Heart left ventricle (tissue), 16 donors: ENCODE data around the gene RFX3. TPM values are rescaled to one million over a fixed set of nuclear protein-coding genes. Genes with fewer than 3 reads are reported as not detected.

Experiments
- ATAC-seq, 4 donors: fragments of 200-7000 bp; cut with Tn5 transposase; one replicate each; pipeline ENCODE4 v1.9.1; 2020 to 2022; ENCODE audit warnings: moderate library complexity in 4 of 4, mild to moderate bottlenecking in 3 of 4, moderate number of reproducible peaks in 1 of 4
- DNase-seq, 5 donors: peaks; one replicate each; pipeline ENCODE4 v3.0.0-alpha.2; 2020
- H3K27ac ChIP-seq, 12 donors: fragments of 200-600 bp; sonication (generic) in 4 of 12; one replicate each; pipeline versions ENCODE4 v1.5.0 to v1.8.0; 2016 to 2022; ENCODE audit warnings: mild to moderate bottlenecking in 2 of 12
- H3K27me3 ChIP-seq, 9 donors: fragments of 200-600 bp; sonication (generic) in 2 of 9; one replicate each; pipeline versions ENCODE4 v1.5.1 to v1.8.0; 2016 to 2022; ENCODE audit warnings: mild to moderate bottlenecking in 3 of 9
- H3K36me3 ChIP-seq, 9 donors: fragments of 200-600 bp; sonication (generic) in 2 of 9; one replicate each; pipeline versions ENCODE4 v1.5.0 to v1.8.0; 2018 to 2022; ENCODE audit warnings: mild to moderate bottlenecking in 2 of 9
- H3K4me1 ChIP-seq, 12 donors: fragments of 200-600 bp; sonication (generic) in 4 of 12; one replicate each; pipeline versions ENCODE4 v1.5.0 to v1.8.0; 2016 to 2022; ENCODE audit warnings: mild to moderate bottlenecking in 3 of 12
- H3K4me3 ChIP-seq, 12 donors: fragments of 200-600 bp; sonication (generic) in 4 of 12; one replicate each; pipeline versions ENCODE4 v1.5.0 to v1.8.0; 2017 to 2022; ENCODE audit warnings: mild to moderate bottlenecking in 9 of 12, moderate library complexity in 4 of 12
- H3K9me3 ChIP-seq, 12 donors: fragments of 200-600 bp; sonication (generic) in 4 of 12; one replicate each; pipeline versions ENCODE4 v1.5.0 to v1.8.0; 2016 to 2022; ENCODE audit warnings: mild to moderate bottlenecking in 1 of 12
- POLR2A ChIP-seq, 2 donors: fragments of 450-650 bp; IDR thresholded peaks; one replicate each; pipeline ENCODE4 v1.6.1; 2017; ENCODE audit warnings: antibody characterized with exemption in 2 of 2, mild to moderate bottlenecking in 2 of 2, moderate library complexity in 2 of 2
- WGBS, 4 donors: extraction: QIAGEN DNeasy Blood & Tissue Kit in 2 of 4; methylation state at CpG; one replicate each; pipeline versions ENCODE4 v1.1.5 to v1.1.7; 2013 to 2018; 5-methylcytosine and 5-hydroxymethylcytosine counted together
- intact Hi-C, 10 donors: fragments of 100-400 bp; cut with DNase I; formaldehyde crosslinking; loops; one replicate each; pipeline versions ENCODE4 v1.11.1 to v1.14.2; 2022
- polyA plus RNA-seq, 2 donors: library from polyadenylated mRNA; stranded (reverse); fragments of 200-250 nt; gene quantifications; one replicate each; pipeline ENCODE4 v1.2.3, GENCODE V29; 2013
- total RNA-seq, 9 donors: library from RNA; depleted of rRNA in 2 of 9; stranded (reverse); fragments of >200 nt in 2 of 9; fragmentation: NEBNext Ultra II Directional in 3 of 9; extraction: Animal tissue kit (Norgen Biotek cat#: 25700) in 3 of 9; gene quantifications; one replicate each; pipeline versions ENCODE4 v1.1.0 to v1.2.4, GENCODE V29; 2016 to 2023
- TF ChIP-seq, protein P1 (sequence below), 12 donors: fragments of 200-600 bp; sonication (generic) in 4 of 12; IDR thresholded peaks; one replicate each; pipeline versions ENCODE4 v1.5.0 to v1.8.0; 2018 to 2022; ENCODE audit warnings: antibody characterized with exemption in 12 of 12, mild to moderate bottlenecking in 5 of 12
- donor health status: ischemic (EF 13 %, LVEDD 7.1; RV severe dilation, severe dysfunction).
- donor health status: healthy with polysubstance abuse.
- donor health status: DM: no; HTN: yes; CAD: no.
- donor health status: DM: no; HTN: no; CAD: no.
- donor health status: ischemic (EF 25% LVEDD 6.9; RV normal size, moderate dysfunction).
- donor health status: ischemic (EF 25% LVEDD 5.7; RV mildly dilated, moderate dysfunction).
- donor health status: healthy.
- donor health status: DM: yes; HTN: yes; CAD: no.
- donor health status: ischemic (EF 35%, LVEDD 5.7; RV mildly dilated, moderate dysfunction).
- donor health status: nonischemic (EF 11% LVEDD 7.7; RV severe dilation, severe dysfunction).
- donor health status: DM: yes; HTN: yes; CAD: no.
- donor health status: PGD.
- donor health status: ischemic (EF 29% LVEDD 5.4; RV normal size, mild dysfunction).
- donor health status: nonischemic (EF 23%, LVEDD 6.1; RV moderate dilation, normal function).

The RFX3 gene
- total and polyA plus RNA-seq, 11 donors: 0.80 to 8.3 (median 2.9) TPM

DNA sequence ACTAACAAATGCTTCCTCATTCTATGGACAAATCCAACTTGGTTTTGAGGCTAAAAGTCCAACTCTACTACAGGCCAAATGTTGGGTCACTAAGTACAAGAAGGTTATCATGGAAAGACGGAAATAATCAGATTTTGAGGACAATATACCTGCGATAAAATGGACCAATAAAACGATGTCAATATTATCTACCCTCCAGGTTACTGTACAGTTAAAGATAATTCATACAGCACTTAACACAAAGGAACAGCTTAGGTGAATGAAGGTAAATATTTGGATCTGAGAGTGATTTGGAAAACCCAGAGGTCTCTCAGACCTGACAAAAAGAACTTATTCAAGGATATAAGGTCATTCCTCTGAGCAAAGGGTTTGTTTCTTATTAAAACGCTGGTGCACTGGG, 352.4 kb downstream of the RFX3 start:
- no peak overlapping the region for H3K4me3 ChIP-seq
- ATAC-seq: no peak
- no peaks in the 10 kb centered on the region for H3K4me1 ChIP-seq
- no peak for TF ChIP-seq POLR2A (IDR thresholded peaks at IDR 0.05)
- TF ChIP-seq, protein P1, sequence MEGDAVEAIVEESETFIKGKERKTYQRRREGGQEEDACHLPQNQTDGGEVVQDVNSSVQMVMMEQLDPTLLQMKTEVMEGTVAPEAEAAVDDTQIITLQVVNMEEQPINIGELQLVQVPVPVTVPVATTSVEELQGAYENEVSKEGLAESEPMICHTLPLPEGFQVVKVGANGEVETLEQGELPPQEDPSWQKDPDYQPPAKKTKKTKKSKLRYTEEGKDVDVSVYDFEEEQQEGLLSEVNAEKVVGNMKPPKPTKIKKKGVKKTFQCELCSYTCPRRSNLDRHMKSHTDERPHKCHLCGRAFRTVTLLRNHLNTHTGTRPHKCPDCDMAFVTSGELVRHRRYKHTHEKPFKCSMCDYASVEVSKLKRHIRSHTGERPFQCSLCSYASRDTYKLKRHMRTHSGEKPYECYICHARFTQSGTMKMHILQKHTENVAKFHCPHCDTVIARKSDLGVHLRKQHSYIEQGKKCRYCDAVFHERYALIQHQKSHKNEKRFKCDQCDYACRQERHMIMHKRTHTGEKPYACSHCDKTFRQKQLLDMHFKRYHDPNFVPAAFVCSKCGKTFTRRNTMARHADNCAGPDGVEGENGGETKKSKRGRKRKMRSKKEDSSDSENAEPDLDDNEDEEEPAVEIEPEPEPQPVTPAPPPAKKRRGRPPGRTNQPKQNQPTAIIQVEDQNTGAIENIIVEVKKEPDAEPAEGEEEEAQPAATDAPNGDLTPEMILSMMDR (IDR thresholded peaks at IDR 0.05): no peak
- no peak overlapping the region for H3K27ac ChIP-seq
- intact Hi-C loops: no loop called here
- H3K36me3 ChIP-seq: no peaks in the 10 kb centered on the region
- H3K9me3 ChIP-seq: no peaks in the 10 kb centered on the region
- no peak for DNase-seq
- peaks cover 0 to 2% (median 0%) of the 10 kb centered on the region in 9 donors for H3K27me3 ChIP-seq
- 70 to 76% (median 74%) methylated on average over 4 of the region's 4 CpGs for WGBS, 4 donors

DNA sequence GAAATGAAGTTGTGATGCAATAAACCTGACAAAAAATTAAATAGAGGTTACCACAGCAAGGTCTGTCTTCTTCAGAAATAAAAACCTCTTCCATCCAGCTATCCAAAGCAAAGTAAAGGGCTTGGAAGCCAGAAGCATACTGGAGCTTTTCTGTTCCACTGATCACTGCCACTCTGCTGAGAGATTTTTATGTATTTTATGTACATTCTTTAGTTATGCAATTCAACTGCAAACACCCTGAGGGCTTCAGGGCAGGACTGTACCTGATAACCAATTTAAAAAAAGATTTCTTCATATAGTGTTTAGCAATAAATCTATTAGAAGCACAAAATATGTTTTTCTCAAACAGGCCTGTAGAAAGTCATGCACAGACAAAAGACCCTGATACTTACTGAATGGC, 355.0 kb downstream of the RFX3 start:
- H3K27ac ChIP-seq: no peak overlapping the region
- ATAC-seq (no peak), DNase-seq (no peak)
- intact Hi-C loops: no loop called here
- no peak for TF ChIP-seq POLR2A (IDR thresholded peaks at IDR 0.05)
- TF ChIP-seq, protein P1 (IDR thresholded peaks at IDR 0.05): no peak
- H3K27me3 ChIP-seq: peaks cover 0 to 14% (median 0%) of the 10 kb centered on the region in 9 donors
- H3K9me3 ChIP-seq: no peaks in the 10 kb centered on the region
- H3K36me3 ChIP-seq: no peaks in the 10 kb centered on the region
- H3K4me1 ChIP-seq: no peaks in the 10 kb centered on the region
- no peak overlapping the region for H3K4me3 ChIP-seq
